ENCODE data around the gene WDFY2.
"Not testable (repeated sequence)": the region's sequence is repeated elsewhere in the genome, so short reads cannot be mapped to it uniquely, and the experiment has no call there.

WDFY2 gene

GRCh38 chr13:51643105-51643881 is 59.0 kb downstream of the WDFY2 start:
- Histone ChIP-seq H3K4me1 (ENCODE audit: insufficient read depth, insufficient read length) (no peaks in the 10 kb centered on the region), H3K9me3 (ENCODE audit: insufficient read depth, low read length) (no peaks in the 10 kb centered on the region), H3K27me3 (ENCODE audit: insufficient read depth, insufficient read length) (no peaks in the 10 kb centered on the region), H3K4me3 (ENCODE audit: insufficient read length, low read depth) (no peak overlapping the region), H3K9ac (ENCODE audit: insufficient read length, low read depth) (no peak overlapping the region), H3K36me3 (ENCODE audit: insufficient read depth, insufficient read length, low read length) (no peaks in the 10 kb centered on the region)
- peak; percentile 22 for DNase-seq (ENCODE audit: low read depth, low spot score)
- TF ChIP-seq SUZ12 (IDR thresholded peaks at IDR 0.05; ENCODE audit: extremely low read depth, insufficient read depth, insufficient read length), result no peak

- no peaks in the 10 kb centered on the region for H3K27me3 ChIP-seq (ENCODE audit: insufficient read depth, insufficient read length)
- H3K9ac ChIP-seq (ENCODE audit: insufficient read length, low read depth), result no peak overlapping the region
- TF ChIP-seq ZNF274 (IDR thresholded peaks at IDR 0.05; ENCODE audit: low read depth, low read length) (no peak), SUZ12 (IDR thresholded peaks at IDR 0.05; ENCODE audit: extremely low read depth, insufficient read depth, insufficient read length) (no peak), YY1 (IDR thresholded peaks at IDR 0.05; ENCODE audit: insufficient read depth, insufficient read length) (no peak)
- no peaks in the 10 kb centered on the region for H3K9me3 ChIP-seq (ENCODE audit: insufficient read depth, low read length)
- no peaks in the 10 kb centered on the region for H3K4me1 ChIP-seq (ENCODE audit: insufficient read depth, insufficient read length)
- no peak overlapping the region for H3K4me3 ChIP-seq (ENCODE audit: insufficient read length, low read depth)
- no peak for DNase-seq (ENCODE audit: low read depth, low spot score)
- H3K36me3 ChIP-seq (ENCODE audit: insufficient read depth, insufficient read length, low read length), result no peaks in the 10 kb centered on the region
Measured at GRCh38 chr13:51643882-51644281, 59.6 kb downstream of the WDFY2 start.

GRCh38 chr13:51644654-51645053 is 60.4 kb downstream of the WDFY2 start:
- Histone ChIP-seq H3K4me3 (ENCODE audit: insufficient read length, low read depth) (no peak overlapping the region), H3K9me3 (ENCODE audit: insufficient read depth, low read length) (no peaks in the 10 kb centered on the region), H3K9ac (ENCODE audit: insufficient read length, low read depth) (no peak overlapping the region), H3K27me3 (ENCODE audit: insufficient read depth, insufficient read length) (no peaks in the 10 kb centered on the region), H3K36me3 (ENCODE audit: insufficient read depth, insufficient read length, low read length) (no peaks in the 10 kb centered on the region), H3K4me1 (ENCODE audit: insufficient read depth, insufficient read length) (no peaks in the 10 kb centered on the region)
- DNase-seq (ENCODE audit: low read depth, low spot score), result no peak
- no peak for TF ChIP-seq YY1 (IDR thresholded peaks at IDR 0.05; ENCODE audit: insufficient read depth, insufficient read length)
- TF ChIP-seq ZNF274 (IDR thresholded peaks at IDR 0.05; ENCODE audit: low read depth, low read length), result no peak
- no peak for TF ChIP-seq SUZ12 (IDR thresholded peaks at IDR 0.05; ENCODE audit: extremely low read depth, insufficient read depth, insufficient read length)

GRCh38 chr13:51645154-51645650 is 60.9 kb downstream of the WDFY2 start:
- TF ChIP-seq SUZ12 (IDR thresholded peaks at IDR 0.05; ENCODE audit: extremely low read depth, insufficient read depth, insufficient read length), result no peak
- no peak for TF ChIP-seq YY1 (IDR thresholded peaks at IDR 0.05; ENCODE audit: insufficient read depth, insufficient read length)
- TF ChIP-seq ZNF274 (IDR thresholded peaks at IDR 0.05; ENCODE audit: low read depth, low read length), result no peak
- no peak for DNase-seq (ENCODE audit: low read depth, low spot score)
- Histone ChIP-seq H3K36me3 (ENCODE audit: insufficient read depth, insufficient read length, low read length) (no peaks in the 10 kb centered on the region), H3K4me3 (ENCODE audit: insufficient read length, low read depth) (no peak overlapping the region), H3K9me3 (ENCODE audit: insufficient read depth, low read length) (no peaks in the 10 kb centered on the region), H3K9ac (ENCODE audit: insufficient read length, low read depth) (no peak overlapping the region), H3K27me3 (ENCODE audit: insufficient read depth, insufficient read length) (no peaks in the 10 kb centered on the region), H3K4me1 (ENCODE audit: insufficient read depth, insufficient read length) (no peaks in the 10 kb centered on the region)

GRCh38 chr13:51645761-51646670 is 61.8 kb downstream of the WDFY2 start:
- no peak overlapping the region for H3K9ac ChIP-seq (ENCODE audit: insufficient read length, low read depth)
- DNase-seq (ENCODE audit: low read depth, low spot score), result no peak
- no peaks in the 10 kb centered on the region for H3K4me1 ChIP-seq (ENCODE audit: insufficient read depth, insufficient read length)
- no peaks in the 10 kb centered on the region for H3K27me3 ChIP-seq (ENCODE audit: insufficient read depth, insufficient read length)
- H3K9me3 ChIP-seq (ENCODE audit: insufficient read depth, low read length), result no peaks in the 10 kb centered on the region
- no peaks in the 10 kb centered on the region for H3K36me3 ChIP-seq (ENCODE audit: insufficient read depth, insufficient read length, low read length)
- no peak for TF ChIP-seq ZNF274 (IDR thresholded peaks at IDR 0.05; ENCODE audit: low read depth, low read length)
- no peak for TF ChIP-seq YY1 (IDR thresholded peaks at IDR 0.05; ENCODE audit: insufficient read depth, insufficient read length)
- TF ChIP-seq SUZ12 (IDR thresholded peaks at IDR 0.05; ENCODE audit: extremely low read depth, insufficient read depth, insufficient read length), result no peak
- no peak overlapping the region for H3K4me3 ChIP-seq (ENCODE audit: insufficient read length, low read depth)

- Histone ChIP-seq H3K27me3 (ENCODE audit: insufficient read depth, insufficient read length) (no peaks in the 10 kb centered on the region), H3K9ac (ENCODE audit: insufficient read length, low read depth) (no peak overlapping the region), H3K4me3 (ENCODE audit: insufficient read length, low read depth) (no peak overlapping the region), H3K9me3 (ENCODE audit: insufficient read depth, low read length) (no peaks in the 10 kb centered on the region), H3K4me1 (ENCODE audit: insufficient read depth, insufficient read length) (no peaks in the 10 kb centered on the region), H3K36me3 (ENCODE audit: insufficient read depth, insufficient read length, low read length) (no peaks in the 10 kb centered on the region)
- TF ChIP-seq SUZ12 (IDR thresholded peaks at IDR 0.05; ENCODE audit: extremely low read depth, insufficient read depth, insufficient read length) (no peak), YY1 (IDR thresholded peaks at IDR 0.05; ENCODE audit: insufficient read depth, insufficient read length) (no peak), ZNF274 (IDR thresholded peaks at IDR 0.05; ENCODE audit: low read depth, low read length) (no peak)
- DNase-seq (ENCODE audit: low read depth, low spot score), result no peak
Measured at GRCh38 chr13:51647067-51647466, 62.8 kb downstream of the WDFY2 start.

- not testable (repeated sequence) for H3K9me3 ChIP-seq (ENCODE audit: insufficient read depth, low read length); H3K4me3 ChIP-seq (ENCODE audit: insufficient read length, low read depth); H3K36me3 ChIP-seq (ENCODE audit: insufficient read depth, insufficient read length, low read length); H3K4me1 ChIP-seq (ENCODE audit: insufficient read depth, insufficient read length); H3K9ac ChIP-seq (ENCODE audit: insufficient read length, low read depth); H3K27me3 ChIP-seq (ENCODE audit: insufficient read depth, insufficient read length); DNase-seq (ENCODE audit: low read depth, low spot score)
Measured at GRCh38 chr13:51652193-51652592, 67.9 kb downstream of the WDFY2 start.
